GM18505 (cell line): ENCODE results near the gene SFXN5.

Experiments
- ATAC-seq: cut with Tn5 transposase; IDR thresholded peaks from one replicate; pipeline ENCODE4 v1.9.1; 2021; ENCODE audit not compliant: unreplicated experiment
- POLR2A ChIP-seq: IDR thresholded peaks from 4 replicates; pipeline ENCODE4 v1.6.1; 2011; ENCODE audit warnings: borderline replicate concordance; ENCODE audit not compliant: insufficient read depth, insufficient read length; ENCODE audit errors: extremely low read depth

SFXN5 gene

GRCh38 chr2:72924353-72925240 lies 146.9 kb downstream of the SFXN5 start:
- TF ChIP-seq POLR2A: no peak
- ATAC-seq: peak; percentile 45

- ATAC-seq: no peak
- no peak for TF ChIP-seq POLR2A
Observed at GRCh38 chr2:72923833-72924352, 147.6 kb downstream of the SFXN5 start.

GRCh38 chr2:72921853-72922252 lies 149.7 kb downstream of the SFXN5 start:
- no peak for TF ChIP-seq POLR2A

GRCh38 chr2:72921088-72921851 lies 150.2 kb downstream of the SFXN5 start:
- ATAC-seq: no peak
- TF ChIP-seq POLR2A: no peak

More at GRCh38 chr2:72921853-72922252, 149.7 kb downstream of the SFXN5 start:
- ATAC-seq: no peak

- no peak for TF ChIP-seq POLR2A
- ATAC-seq: no peak
Observed at GRCh38 chr2:72920318-72921087, 151.0 kb downstream of the SFXN5 start.

- no peak for TF ChIP-seq POLR2A
- ATAC-seq: no peak
Observed at GRCh38 chr2:72919414-72920317, 151.8 kb downstream of the SFXN5 start.

- no peak for ATAC-seq
- TF ChIP-seq POLR2A: no peak
Observed at GRCh38 chr2:72917877-72918553, 153.5 kb downstream of the SFXN5 start.

GRCh38 chr2:72917138-72917876 lies 154.2 kb downstream of the SFXN5 start, which contains the start of gene EMX1:
Gene EMX1 (plus strand): TSS chr2:72917519. CDS start chr2:72917853, 334 bp downstream.
- no peak for ATAC-seq
- TF ChIP-seq POLR2A: no peak

GRCh38 chr2:72916743-72917137 lies 154.8 kb downstream of the SFXN5 start:
- no peak for TF ChIP-seq POLR2A
- ATAC-seq: no peak

- TF ChIP-seq POLR2A: no peak
- peak; percentile 55 for ATAC-seq
Observed at GRCh38 chr2:72915907-72916742, 155.4 kb downstream of the SFXN5 start.

GRCh38 chr2:72915320-72915906 lies 156.1 kb downstream of the SFXN5 start:
- no peak for ATAC-seq
- no peak for TF ChIP-seq POLR2A
